ENCODE results near the gene FOXP2.
A peak's percentile ranks its signal among the peaks of the same experiment; 100 is the strongest.
"Not testable (repeated sequence)": the region's sequence is repeated elsewhere in the genome, so short reads cannot be mapped to it uniquely, and the experiment has no call there.

The FOXP2 gene

DNA sequence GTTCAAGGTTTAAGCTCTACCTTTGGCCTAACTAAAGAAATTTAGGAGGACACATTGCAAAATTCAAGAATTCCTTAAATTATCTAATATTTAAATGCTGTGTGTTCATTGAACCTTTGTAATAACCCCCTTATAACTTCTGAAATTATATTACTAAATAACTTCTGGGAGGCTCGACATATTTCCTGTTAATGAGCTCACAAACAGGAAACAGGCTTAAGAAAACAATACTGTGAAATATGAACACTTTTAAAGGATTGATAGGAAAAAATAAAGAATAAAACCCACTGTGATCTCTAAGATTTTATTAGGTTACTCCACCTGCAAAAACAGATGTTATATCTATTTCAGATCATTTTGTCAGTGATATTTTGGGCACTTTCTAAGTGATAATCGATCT is 74.1 kb downstream of the FOXP2 start:
- no peak for DNase-seq (ENCODE audit: low read depth)
- TF ChIP-seq, protein P1, sequence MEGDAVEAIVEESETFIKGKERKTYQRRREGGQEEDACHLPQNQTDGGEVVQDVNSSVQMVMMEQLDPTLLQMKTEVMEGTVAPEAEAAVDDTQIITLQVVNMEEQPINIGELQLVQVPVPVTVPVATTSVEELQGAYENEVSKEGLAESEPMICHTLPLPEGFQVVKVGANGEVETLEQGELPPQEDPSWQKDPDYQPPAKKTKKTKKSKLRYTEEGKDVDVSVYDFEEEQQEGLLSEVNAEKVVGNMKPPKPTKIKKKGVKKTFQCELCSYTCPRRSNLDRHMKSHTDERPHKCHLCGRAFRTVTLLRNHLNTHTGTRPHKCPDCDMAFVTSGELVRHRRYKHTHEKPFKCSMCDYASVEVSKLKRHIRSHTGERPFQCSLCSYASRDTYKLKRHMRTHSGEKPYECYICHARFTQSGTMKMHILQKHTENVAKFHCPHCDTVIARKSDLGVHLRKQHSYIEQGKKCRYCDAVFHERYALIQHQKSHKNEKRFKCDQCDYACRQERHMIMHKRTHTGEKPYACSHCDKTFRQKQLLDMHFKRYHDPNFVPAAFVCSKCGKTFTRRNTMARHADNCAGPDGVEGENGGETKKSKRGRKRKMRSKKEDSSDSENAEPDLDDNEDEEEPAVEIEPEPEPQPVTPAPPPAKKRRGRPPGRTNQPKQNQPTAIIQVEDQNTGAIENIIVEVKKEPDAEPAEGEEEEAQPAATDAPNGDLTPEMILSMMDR (conservative IDR thresholded peaks at IDR 0.05; ENCODE audit: control insufficient read depth, insufficient read depth, low read depth, low read length) = no peak
- H3K4me3 ChIP-seq (ENCODE audit: control insufficient read depth, low read depth, low read length) = no peak overlapping the region

- H3K4me3 ChIP-seq (ENCODE audit: control insufficient read depth, low read depth, low read length); DNase-seq (ENCODE audit: low read depth): not testable (repeated sequence)
These were observed 82.9 kb downstream of the FOXP2 start for GRCh38 chr7:114497491-114497890.

DNA sequence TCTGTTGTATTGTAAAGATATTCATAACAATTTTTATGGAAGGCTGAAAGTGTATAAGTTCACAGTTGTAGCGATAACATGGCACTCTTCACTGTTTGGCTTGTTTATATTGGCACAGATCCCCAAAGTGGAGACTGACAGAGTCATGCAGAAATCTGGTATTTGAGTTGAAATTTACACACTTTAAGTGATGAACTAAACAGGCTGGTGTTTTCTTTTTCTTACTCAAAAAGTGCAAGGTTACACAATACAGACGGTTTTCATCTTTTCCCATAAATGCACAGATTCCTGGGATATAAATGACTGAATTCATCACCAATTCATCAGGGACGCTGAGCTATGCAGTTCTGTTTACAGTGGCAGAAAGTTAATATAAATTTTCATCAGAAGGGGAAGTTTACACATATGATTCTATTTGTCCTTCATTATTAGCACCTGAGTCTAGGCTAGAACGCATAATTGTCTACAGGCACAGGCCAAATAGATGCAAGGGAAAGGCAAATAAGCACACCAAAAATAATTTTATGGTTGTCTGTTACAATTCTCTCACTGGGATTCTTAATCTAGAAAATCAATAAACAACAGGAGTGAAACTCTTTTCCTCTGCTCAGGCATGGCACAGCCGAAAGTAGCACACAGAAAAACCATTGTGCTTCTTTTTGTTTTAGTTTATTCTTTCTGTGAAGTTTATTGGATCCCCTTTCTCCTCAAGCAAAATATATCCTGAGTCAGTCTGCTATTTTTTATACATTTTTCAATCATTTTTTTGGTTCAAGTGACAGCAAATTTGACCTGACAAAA is 88.0 kb downstream of the FOXP2 start:
- TF ChIP-seq, protein P1 (conservative IDR thresholded peaks at IDR 0.05; ENCODE audit: control insufficient read depth, insufficient read depth, low read depth, low read length) = no peak
- no peak overlapping the region for H3K4me3 ChIP-seq (ENCODE audit: control insufficient read depth, low read depth, low read length)

DNA sequence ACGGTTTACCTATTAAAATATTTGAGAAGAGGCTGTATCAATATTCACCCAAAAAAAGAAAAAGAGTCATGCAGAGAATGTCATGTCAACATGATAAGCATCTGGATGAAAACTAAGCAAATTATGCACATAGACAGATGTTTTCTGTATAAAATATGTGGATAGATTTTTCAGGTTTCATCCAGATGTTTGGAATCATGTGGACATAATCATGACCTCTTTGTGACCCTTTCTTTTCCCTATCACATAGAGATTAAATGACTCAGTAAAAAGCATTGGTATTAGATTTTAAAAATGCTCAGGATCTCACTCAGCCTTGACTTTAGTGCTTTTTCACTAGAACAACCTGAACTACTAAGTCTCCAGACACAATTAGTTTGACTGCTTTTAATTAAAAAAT is 90.0 kb downstream of the FOXP2 start:
- TF ChIP-seq, protein P1 (conservative IDR thresholded peaks at IDR 0.05; ENCODE audit: control insufficient read depth, insufficient read depth, low read depth, low read length) = no peak
- no peak overlapping the region for H3K4me3 ChIP-seq (ENCODE audit: control insufficient read depth, low read depth, low read length)
- DNase-seq (ENCODE audit: low read depth) = peak; percentile 13

More for the DNA sequence above, 88.0 kb downstream of the FOXP2 start:
- peak; percentile 31 for DNase-seq (ENCODE audit: low read depth)

DNA sequence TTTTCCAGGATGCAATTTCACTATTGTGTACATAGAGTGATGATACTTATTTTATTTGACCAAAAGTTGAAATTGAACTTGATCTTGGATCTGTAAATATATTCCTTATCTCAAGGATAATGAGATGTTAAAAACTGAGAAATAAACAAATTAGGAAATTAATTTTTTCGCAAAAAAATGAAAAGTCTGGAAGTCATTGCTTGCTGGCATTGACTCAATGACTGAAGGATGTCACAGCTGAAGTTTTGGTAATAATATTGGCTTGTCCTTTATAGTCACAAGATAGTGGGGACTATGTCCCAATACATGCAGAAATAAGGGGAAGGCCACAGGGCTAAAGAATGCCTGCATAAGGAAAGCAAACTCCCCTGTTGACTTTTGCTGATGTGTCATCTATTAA is 92.8 kb downstream of the FOXP2 start:
- no peak overlapping the region for H3K4me3 ChIP-seq (ENCODE audit: control insufficient read depth, low read depth, low read length)
- TF ChIP-seq, protein P1 (conservative IDR thresholded peaks at IDR 0.05; ENCODE audit: control insufficient read depth, insufficient read depth, low read depth, low read length) = no peak
- DNase-seq (ENCODE audit: low read depth) = no peak

DNA sequence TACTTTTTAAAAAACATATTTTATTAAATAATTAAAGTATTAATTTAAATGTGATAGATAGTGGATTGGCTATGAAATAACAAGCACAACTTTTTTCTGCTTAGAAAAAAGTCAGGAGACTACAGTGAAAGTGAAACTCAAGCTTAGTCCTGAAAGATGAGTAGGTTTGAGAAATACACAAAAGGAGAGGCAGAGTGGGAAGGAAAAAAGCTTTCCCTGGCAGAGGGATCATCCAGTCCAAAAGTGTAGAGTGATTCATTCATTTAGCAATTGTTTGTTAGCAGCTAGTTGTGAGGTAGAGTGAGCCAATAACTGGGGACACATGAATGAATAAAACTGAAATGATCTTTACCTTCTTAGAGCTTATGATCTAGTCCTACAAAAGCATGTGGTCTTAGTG is 93.5 kb downstream of the FOXP2 start:
- no peak overlapping the region for H3K4me3 ChIP-seq (ENCODE audit: control insufficient read depth, low read depth, low read length)
- DNase-seq (ENCODE audit: low read depth) = peak; percentile 68

DNA sequence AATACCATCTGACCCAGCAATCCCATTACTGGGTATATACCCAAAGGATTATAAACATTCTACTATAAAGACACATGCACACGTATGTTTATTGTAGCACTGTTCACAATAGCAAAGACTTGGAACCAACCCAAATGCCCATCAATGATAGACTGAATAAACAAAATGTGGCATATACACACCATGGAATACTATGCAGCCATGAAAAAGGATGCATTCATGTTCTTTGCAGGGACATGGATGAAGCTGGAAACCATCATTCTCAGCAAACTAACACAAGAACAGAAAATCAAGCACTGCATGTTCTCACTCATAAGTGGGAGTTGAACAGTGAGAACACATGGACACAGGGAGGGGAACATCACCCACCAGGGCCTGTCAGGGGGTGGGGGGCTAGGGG is 96.2 kb downstream of the FOXP2 start:
- H3K4me3 ChIP-seq (ENCODE audit: control insufficient read depth, low read depth, low read length); DNase-seq (ENCODE audit: low read depth): not testable (repeated sequence)

More for the DNA sequence above, 93.5 kb downstream of the FOXP2 start:
- TF ChIP-seq, protein P1 (conservative IDR thresholded peaks at IDR 0.05; ENCODE audit: control insufficient read depth, insufficient read depth, low read depth, low read length) = no peak

DNA sequence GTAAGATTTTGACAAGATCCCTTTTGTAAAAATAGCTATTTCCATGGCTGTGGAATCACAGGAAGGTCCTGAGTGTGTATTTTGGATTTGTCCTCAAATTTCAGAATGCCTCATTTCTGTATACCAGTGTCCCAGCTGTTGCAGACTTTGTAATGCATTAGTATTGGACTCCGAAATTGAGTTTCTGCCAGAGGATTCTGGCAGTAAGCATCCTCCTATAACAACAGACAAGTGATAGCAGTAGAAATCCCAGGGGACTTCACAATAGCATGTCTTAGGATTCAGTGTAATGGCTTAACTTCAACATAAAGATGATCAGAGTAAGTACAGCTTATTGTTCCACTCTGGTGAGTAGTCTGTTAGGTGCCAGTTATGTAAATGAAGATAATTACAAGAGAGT is 104.6 kb downstream of the FOXP2 start:
- TF ChIP-seq, protein P1 (conservative IDR thresholded peaks at IDR 0.05; ENCODE audit: control insufficient read depth, insufficient read depth, low read depth, low read length) = no peak
- DNase-seq (ENCODE audit: low read depth) = no peak
- H3K4me3 ChIP-seq (ENCODE audit: control insufficient read depth, low read depth, low read length) = no peak overlapping the region
